Neural cell (in vitro differentiated cells): ENCODE data around the gene SDK2. TPM values are rescaled to one million over a fixed set of nuclear protein-coding genes. Genes with fewer than 3 reads are reported as not detected.

Experiments used
- H2AFZ ChIP-seq: fragments of 200-600, 300-800 bp; sonication (generic), shearing (Covaris generic); 2 replicates; pipeline ENCODE4 v1.6.0; 2014; ENCODE audit warnings: low read depth, mild to moderate bottlenecking, antibody characterized with exemption, low read length, moderate library complexity
- H3F3A ChIP-seq: fragments of 200-600 bp; shearing (Covaris generic); 2 replicates; pipeline ENCODE4 v1.6.1; 2016; ENCODE audit warnings: mild to moderate bottlenecking, moderate library complexity, mixed read lengths, antibody characterized with exemption, low read length; ENCODE audit not compliant: insufficient read depth, poor library complexity, severe bottlenecking
- H3K27ac ChIP-seq: fragments of 200-600, 300-800 bp; sonication (generic), shearing (Covaris generic); 2 replicates; pipeline ENCODE4 v1.5.1; 2014; ENCODE audit warnings: mild to moderate bottlenecking, low read length, moderate library complexity
- H3K27me3 ChIP-seq: fragments of 300-800, 200-600 bp; sonication (generic), shearing (Covaris generic); 2 replicates; pipeline ENCODE4 v1.6.0; 2014; ENCODE audit warnings: mild to moderate bottlenecking, low read depth, low read length, moderate library complexity; ENCODE audit not compliant: insufficient read depth
- H3K36me3 ChIP-seq: fragments of 300-800, 200-600 bp; sonication (generic), shearing (Covaris generic); 2 replicates; pipeline ENCODE4 v1.5.1; 2014; ENCODE audit warnings: mild to moderate bottlenecking, antibody characterized with exemption, low read length, moderate library complexity; ENCODE audit not compliant: insufficient read depth
- H3K4me2 ChIP-seq: fragments of 300-800, 200-600 bp; sonication (generic), shearing (Covaris generic); 2 replicates; pipeline ENCODE4 v1.6.0; 2014; ENCODE audit warnings: mild to moderate bottlenecking, low read length
- H3K4me3 ChIP-seq: fragments of 300-800, 200-600 bp; sonication (generic), shearing (Covaris generic); 2 replicates; pipeline ENCODE4 v1.5.1; 2014; ENCODE audit warnings: mild to moderate bottlenecking, low read length, moderate library complexity
- H3K79me2 ChIP-seq: fragments of 200-600 bp; shearing (Covaris generic); replicated peaks from 2 replicates; pipeline ENCODE4 v1.6.0; 2014; ENCODE audit warnings: mild to moderate bottlenecking, low read length, moderate library complexity; ENCODE audit not compliant: insufficient read depth
- H3K9ac ChIP-seq: fragments of 300-800, 200-600 bp; sonication (generic), shearing (Covaris generic); 2 replicates; pipeline ENCODE4 v1.6.1; 2016; ENCODE audit warnings: mild to moderate bottlenecking, low read length, mixed read lengths
- H3K9me2 ChIP-seq: fragments of 200-600 bp; shearing (Covaris generic); 2 replicates; pipeline ENCODE4 v1.6.1; 2016; ENCODE audit warnings: mild to moderate bottlenecking, low read length, mixed read lengths; ENCODE audit not compliant: insufficient read depth
- H3K9me3 ChIP-seq: fragments of 200-600, 300-800 bp; sonication (generic), shearing (Covaris generic); 2 replicates; pipeline ENCODE4 v1.6.1; 2016; ENCODE audit warnings: mild to moderate bottlenecking, mixed run types, low read length, moderate library complexity, mixed read lengths
- H4K20me1 ChIP-seq: fragments of 200-600 bp; shearing (Covaris generic); 2 replicates; pipeline ENCODE4 v1.6.1; 2016; ENCODE audit warnings: mild to moderate bottlenecking, mixed run types; ENCODE audit not compliant: insufficient read depth
- CTCF ChIP-seq: fragments of 450-650 bp; IDR thresholded peaks from 2 replicates; pipeline ENCODE4 v1.5.1; 2014; ENCODE audit warnings: antibody characterized with exemption, mild to moderate bottlenecking, moderate library complexity; ENCODE audit not compliant: poor library complexity, severe bottlenecking
- EP300 ChIP-seq: fragments of 450-650 bp; conservative IDR thresholded peaks from 2 replicates; pipeline ENCODE4 v1.6.1; 2014; ENCODE audit warnings: antibody characterized with exemption, mild to moderate bottlenecking, moderate library complexity; ENCODE audit not compliant: poor library complexity, severe bottlenecking
- EZH2 ChIP-seq: fragments of 200-600, 300-800 bp; shearing (Covaris generic), sonication (generic); IDR thresholded peaks from 2 replicates; pipeline ENCODE4 v1.6.1; 2014; ENCODE audit warnings: antibody characterized with exemption, low read length, borderline replicate concordance, mild to moderate bottlenecking; ENCODE audit not compliant: insufficient read depth, poor library complexity, severe bottlenecking
- MXI1 ChIP-seq: fragments of 450-650 bp; conservative IDR thresholded peaks from 2 replicates; pipeline ENCODE4 v1.6.1; 2014; ENCODE audit warnings: antibody characterized with exemption, mild to moderate bottlenecking; ENCODE audit not compliant: poor library complexity, severe bottlenecking
- POLR2AphosphoS5 ChIP-seq: IDR thresholded peaks from 2 replicates; pipeline ENCODE4 v1.6.1; 2012
- RAD21 ChIP-seq: fragments of 450-650 bp; conservative IDR thresholded peaks from 2 replicates; pipeline ENCODE4 v1.6.1; 2014; ENCODE audit warnings: antibody characterized with exemption, mild to moderate bottlenecking, moderate library complexity
- SMC3 ChIP-seq: fragments of 450-650 bp; conservative IDR thresholded peaks from 2 replicates; pipeline ENCODE4 v1.6.1; 2014; ENCODE audit warnings: antibody characterized with exemption, mild to moderate bottlenecking, moderate library complexity; ENCODE audit not compliant: poor library complexity
- TAF1 ChIP-seq: IDR thresholded peaks from 2 replicates; pipeline ENCODE4 v1.6.1; 2012; ENCODE audit warnings: low read depth
- polyA plus RNA-seq: library from polyadenylated mRNA; depleted of rRNA; stranded (reverse); fragments of >200 nt; gene quantifications from 2 replicates; pipeline ENCODE4 v1.2.3, GENCODE V29; 2014
- TF ChIP-seq, protein P1 (sequence below): IDR thresholded peaks from 2 replicates; pipeline ENCODE4 v1.6.1; 2012; ENCODE audit warnings: borderline replicate concordance

Gene SDK2
- polyA plus RNA-seq, 1 donor from 2014 or later: 0.73 TPM

DNA sequence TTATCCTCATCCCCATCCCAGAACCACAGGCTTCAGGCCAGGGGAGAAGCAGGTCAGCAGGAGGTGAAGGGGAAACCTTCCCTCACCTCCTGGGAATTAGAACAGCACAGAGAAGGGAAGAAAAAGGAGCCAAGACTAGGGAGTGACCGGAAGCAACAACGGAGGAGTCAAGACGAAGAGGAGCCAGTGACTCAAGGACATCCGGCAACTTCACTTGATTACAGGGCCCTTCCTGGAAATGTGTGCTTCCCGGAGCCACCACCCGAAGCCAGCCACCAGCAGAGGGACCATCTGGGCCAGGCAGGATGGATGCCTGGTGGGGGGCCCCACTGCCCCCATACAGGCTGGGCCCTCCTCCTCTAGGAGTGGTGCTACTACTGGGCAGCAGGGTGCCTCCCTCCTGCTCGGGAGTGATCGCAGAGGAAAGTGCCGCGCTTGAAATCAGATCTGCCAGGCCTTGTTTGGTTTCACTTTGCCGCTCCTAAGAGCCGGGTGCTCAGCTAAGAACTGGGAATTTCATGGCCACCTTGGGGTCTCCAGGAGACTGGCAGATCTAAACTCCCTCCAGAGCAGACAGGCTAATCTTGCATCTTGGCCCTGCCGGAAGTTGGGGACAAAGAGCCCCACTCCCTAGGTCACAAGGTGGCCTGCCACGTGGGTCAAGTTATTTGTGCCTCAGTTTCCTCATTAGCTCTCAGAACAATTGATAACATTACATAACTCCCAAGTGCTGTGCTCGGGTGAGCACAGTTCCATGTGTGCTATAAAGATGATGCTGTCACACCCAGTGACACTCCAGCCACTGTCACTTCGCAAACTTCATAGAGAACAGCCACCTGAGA lies 339.1 kb downstream of the SDK2 start:
- no peaks in the 10 kb centered on the region for H3F3A ChIP-seq
- no peaks in the 10 kb centered on the region for H4K20me1 ChIP-seq
- no peak overlapping the region for H3K4me3 ChIP-seq
- H3K9ac ChIP-seq: no peak overlapping the region
- H3K9me3 ChIP-seq: no peaks in the 10 kb centered on the region
- H2AFZ ChIP-seq: no peak overlapping the region
- no peaks in the 10 kb centered on the region for H3K36me3 ChIP-seq
- no peaks in the 10 kb centered on the region for H3K27me3 ChIP-seq
- peaks cover 89% of the 10 kb centered on the region for H3K79me2 ChIP-seq
- TF ChIP-seq EZH2: no peak
- TF ChIP-seq SMC3: no peak
- no peak for TF ChIP-seq TAF1
- TF ChIP-seq RAD21: no peak
- no peak for TF ChIP-seq CTCF
- H3K9me2 ChIP-seq: no peaks in the 10 kb centered on the region
- H3K4me2 ChIP-seq: no peak overlapping the region
- no peak overlapping the region for H3K27ac ChIP-seq

DNA sequence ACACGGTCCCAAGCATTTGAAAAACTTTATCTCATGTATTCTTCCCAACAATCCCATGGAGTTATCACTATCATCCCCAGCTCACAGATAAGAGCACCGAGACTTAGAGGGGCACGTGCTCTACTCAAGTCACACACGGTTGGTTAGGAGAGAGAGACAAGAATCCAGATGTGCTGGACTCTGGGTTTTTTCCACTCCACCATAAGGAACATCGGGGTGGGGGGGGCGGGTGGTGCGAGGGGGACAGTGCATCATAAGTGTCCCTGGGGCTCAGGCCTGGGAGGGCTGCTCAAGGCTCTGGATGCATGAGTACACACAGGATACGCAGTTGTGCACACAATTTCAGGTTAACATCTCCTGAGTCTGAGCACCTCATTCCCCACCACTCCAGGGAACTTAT lies 339.8 kb downstream of the SDK2 start:
- TF ChIP-seq, protein P1, sequence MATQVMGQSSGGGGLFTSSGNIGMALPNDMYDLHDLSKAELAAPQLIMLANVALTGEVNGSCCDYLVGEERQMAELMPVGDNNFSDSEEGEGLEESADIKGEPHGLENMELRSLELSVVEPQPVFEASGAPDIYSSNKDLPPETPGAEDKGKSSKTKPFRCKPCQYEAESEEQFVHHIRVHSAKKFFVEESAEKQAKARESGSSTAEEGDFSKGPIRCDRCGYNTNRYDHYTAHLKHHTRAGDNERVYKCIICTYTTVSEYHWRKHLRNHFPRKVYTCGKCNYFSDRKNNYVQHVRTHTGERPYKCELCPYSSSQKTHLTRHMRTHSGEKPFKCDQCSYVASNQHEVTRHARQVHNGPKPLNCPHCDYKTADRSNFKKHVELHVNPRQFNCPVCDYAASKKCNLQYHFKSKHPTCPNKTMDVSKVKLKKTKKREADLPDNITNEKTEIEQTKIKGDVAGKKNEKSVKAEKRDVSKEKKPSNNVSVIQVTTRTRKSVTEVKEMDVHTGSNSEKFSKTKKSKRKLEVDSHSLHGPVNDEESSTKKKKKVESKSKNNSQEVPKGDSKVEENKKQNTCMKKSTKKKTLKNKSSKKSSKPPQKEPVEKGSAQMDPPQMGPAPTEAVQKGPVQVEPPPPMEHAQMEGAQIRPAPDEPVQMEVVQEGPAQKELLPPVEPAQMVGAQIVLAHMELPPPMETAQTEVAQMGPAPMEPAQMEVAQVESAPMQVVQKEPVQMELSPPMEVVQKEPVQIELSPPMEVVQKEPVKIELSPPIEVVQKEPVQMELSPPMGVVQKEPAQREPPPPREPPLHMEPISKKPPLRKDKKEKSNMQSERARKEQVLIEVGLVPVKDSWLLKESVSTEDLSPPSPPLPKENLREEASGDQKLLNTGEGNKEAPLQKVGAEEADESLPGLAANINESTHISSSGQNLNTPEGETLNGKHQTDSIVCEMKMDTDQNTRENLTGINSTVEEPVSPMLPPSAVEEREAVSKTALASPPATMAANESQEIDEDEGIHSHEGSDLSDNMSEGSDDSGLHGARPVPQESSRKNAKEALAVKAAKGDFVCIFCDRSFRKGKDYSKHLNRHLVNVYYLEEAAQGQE: no peak
- TF ChIP-seq CTCF (no peak), EZH2 (no peak), SMC3 (no peak), POLR2AphosphoS5 (no peak), EP300 (no peak), RAD21 (no peak), MXI1 (no peak), TAF1 (no peak)
- Histone ChIP-seq H3K36me3 (no peaks in the 10 kb centered on the region), H3K27ac (no peak overlapping the region), H3K9me2 (no peaks in the 10 kb centered on the region), H3K27me3 (no peaks in the 10 kb centered on the region), H3K4me2 (no peak overlapping the region), H3K79me2 (peaks cover 89% of the 10 kb centered on the region), H3K9me3 (no peaks in the 10 kb centered on the region), H2AFZ (no peak overlapping the region), H4K20me1 (no peaks in the 10 kb centered on the region), H3K9ac (no peak overlapping the region), H3K4me3 (no peak overlapping the region), H3F3A (no peaks in the 10 kb centered on the region)
